HepG2 (cell line): ENCODE data around the gene HLA-DPB1. TPM values are rescaled to one million over a fixed set of nuclear protein-coding genes. Genes with fewer than 3 reads are reported as not detected.

ENCODE experiments used
- KIAA2018 ChIP-seq: sonication (generic); formaldehyde crosslinking; IDR thresholded peaks from 2 replicates; pipeline ENCODE4 v1.5.0; 2020; ENCODE audit warnings: mild to moderate bottlenecking, missing genetic modification reagents, borderline replicate concordance
- NR2F2 ChIP-seq: IDR thresholded peaks from 2 replicates; pipeline ENCODE4 v1.6.1; 2012; ENCODE audit warnings: low read depth, inconsistent platforms, borderline replicate concordance
- ZBTB10 ChIP-seq: sonication (generic); formaldehyde crosslinking; IDR thresholded peaks from 2 replicates; pipeline ENCODE4 v1.4.0; 2020; ENCODE audit warnings: missing genetic modification reagents, borderline replicate concordance
- ZNF34 ChIP-seq: sonication (generic); formaldehyde crosslinking; IDR thresholded peaks from 2 replicates; pipeline ENCODE4 v1.4.0; 2020; ENCODE audit warnings: mild to moderate bottlenecking, missing genetic modification reagents, borderline replicate concordance
- ZNF674 ChIP-seq: sonication (generic); formaldehyde crosslinking; IDR thresholded peaks from 2 replicates; pipeline ENCODE4 v1.5.0; 2020; ENCODE audit warnings: low read depth, mild to moderate bottlenecking, missing genetic modification reagents
- ZNF777 ChIP-seq: sonication (generic); formaldehyde crosslinking; IDR thresholded peaks from 2 replicates; pipeline ENCODE4 v1.4.0; 2020; ENCODE audit warnings: missing genetic modification reagents
- ZUFSP ChIP-seq: sonication (generic); formaldehyde crosslinking; IDR thresholded peaks from 2 replicates; pipeline ENCODE4 v1.9.0; 2021; ENCODE audit warnings: missing genetic modification reagents, mild to moderate bottlenecking, borderline replicate concordance
- polyA plus RNA-seq, 8 experiments: library from polyadenylated mRNA; depleted of rRNA in 3 of 8; stranded (reverse) in 7 of 8; unstranded in 1 of 8; fragments of >200 nt; fragmentation: Illumina TruSeq in 4 of 8; extraction: Trizol in 4 of 8; gene quantifications; 2 replicates each; pipeline versions ENCODE4 v1.2.1 to v1.2.3, GENCODE V29; 2011 to 2016; ENCODE audit warnings: low read depth in 4 of 8, missing spikeins in 1 of 8, mixed read lengths in 1 of 8; ENCODE audit not compliant: insufficient read depth in 1 of 8
- total RNA-seq, 5 experiments: library from RNA; depleted of rRNA; stranded (reverse); fragments of >200 nt; fragmentation: Illumina TruSeq; extraction: Trizol; gene quantifications; 2 replicates each; pipeline ENCODE4 v1.2.3, GENCODE V29; 2016; ENCODE audit warnings: low read depth in 1 of 5

HLA-DPB1 gene
- total and polyA plus RNA-seq, 2 of the 13 experiments (the other 11 are each of a cell fraction or from before 2014, with no cell fraction given), result not detected

- TF ChIP-seq KIAA2018 (CRISPR knock-in tag) (no peak), ZNF34 (no peak), ZUFSP (CRISPR knock-in tag) (no peak), ZNF777 (CRISPR knock-in tag) (no peak), NR2F2 (no peak), ZBTB10 (CRISPR knock-in tag) (no peak), ZNF674 (CRISPR knock-in tag) (no peak)
These were observed 28.0 kb downstream of the HLA-DPB1 start (continued) for GRCh38 chr6:33103776-33104175.
